HG03159 (cell line): Measurements from ENCODE around the gene ABAT.
"Not testable (repeated sequence)": the region's sequence is repeated elsewhere in the genome, so short reads cannot be mapped to it uniquely, and the experiment has no call there.

ENCODE experiments used
- ATAC-seq: cut with Tn5 transposase; IDR thresholded peaks from one replicate; pipeline ENCODE4 v1.9.1; 2021; ENCODE audit warnings: mild to moderate bottlenecking, moderate library complexity; ENCODE audit not compliant: unreplicated experiment

Gene ABAT

DNA sequence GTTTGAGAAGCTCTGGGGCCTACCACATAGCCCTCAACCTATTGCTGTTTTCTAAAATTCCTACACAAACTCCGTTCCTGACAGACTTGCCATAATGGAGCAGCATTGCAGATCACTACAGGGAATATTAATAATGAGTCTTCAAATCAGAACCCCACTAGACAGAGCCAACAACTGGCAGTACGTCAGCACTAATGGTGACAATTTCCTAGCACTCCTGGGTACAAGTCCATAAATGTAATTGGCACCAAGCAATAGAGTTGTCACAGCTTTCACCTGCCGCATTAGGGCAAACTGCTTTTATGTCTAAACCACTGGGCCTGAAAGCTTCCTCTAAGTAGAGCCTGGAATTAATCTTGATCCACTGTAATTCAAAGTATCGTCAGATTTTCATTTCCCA lies 25.5 kb upstream of the ABAT start:
- ATAC-seq = no peak

DNA sequence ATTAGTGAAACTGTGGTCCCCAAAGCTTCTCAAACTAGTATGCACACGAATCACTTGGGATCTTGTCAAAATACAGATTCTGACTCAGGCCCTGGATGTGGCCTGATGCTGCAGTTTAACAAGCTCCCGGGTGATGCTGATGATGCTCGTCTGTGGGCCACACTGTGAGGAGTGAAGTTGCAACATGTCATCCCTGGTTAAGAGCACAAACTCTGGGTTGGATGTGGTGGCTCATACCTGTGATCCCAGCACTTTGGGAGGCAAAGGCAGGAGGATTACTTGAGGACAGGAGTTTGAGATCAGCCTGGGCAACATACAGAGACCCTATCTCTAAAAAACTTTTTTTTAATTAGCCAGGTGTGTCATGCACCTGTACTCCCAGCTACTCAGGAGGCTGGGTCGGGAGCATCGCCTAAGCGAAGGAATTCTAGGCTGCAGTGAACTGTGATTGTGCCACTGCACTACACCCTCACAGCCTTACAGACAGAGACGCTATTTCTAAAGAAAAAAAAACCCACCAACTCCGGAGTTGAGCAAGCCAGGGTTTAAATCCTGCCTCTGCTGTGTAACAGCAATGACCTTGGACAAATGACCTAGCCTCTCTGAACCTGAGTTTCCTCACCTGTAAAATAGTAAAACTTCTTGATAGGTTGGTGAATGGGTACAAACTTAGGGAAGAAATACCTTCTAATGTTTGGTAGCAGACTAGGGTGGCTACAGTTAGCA lies 24.4 kb upstream of the ABAT start:
- no peak for ATAC-seq

DNA sequence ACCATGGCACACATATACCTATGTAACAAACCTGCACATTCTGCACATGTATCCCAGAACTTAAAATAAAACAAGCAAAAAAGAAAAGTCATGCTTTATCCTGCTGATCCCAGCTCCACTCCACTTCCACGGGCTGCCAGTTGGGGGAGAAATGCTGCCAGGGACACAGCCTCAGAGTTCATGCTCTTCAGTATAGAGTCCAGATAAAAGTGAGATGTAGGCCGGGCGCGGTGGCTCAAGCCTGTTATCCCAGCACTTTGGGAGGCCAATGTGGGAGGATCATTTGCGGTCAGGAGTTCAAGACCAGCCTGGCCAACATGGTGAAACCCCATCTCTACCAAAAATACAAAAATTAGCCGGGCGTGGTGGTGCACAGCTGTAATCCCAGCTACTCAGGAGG lies 22.5 kb upstream of the ABAT start:
- not testable (repeated sequence) for ATAC-seq

DNA sequence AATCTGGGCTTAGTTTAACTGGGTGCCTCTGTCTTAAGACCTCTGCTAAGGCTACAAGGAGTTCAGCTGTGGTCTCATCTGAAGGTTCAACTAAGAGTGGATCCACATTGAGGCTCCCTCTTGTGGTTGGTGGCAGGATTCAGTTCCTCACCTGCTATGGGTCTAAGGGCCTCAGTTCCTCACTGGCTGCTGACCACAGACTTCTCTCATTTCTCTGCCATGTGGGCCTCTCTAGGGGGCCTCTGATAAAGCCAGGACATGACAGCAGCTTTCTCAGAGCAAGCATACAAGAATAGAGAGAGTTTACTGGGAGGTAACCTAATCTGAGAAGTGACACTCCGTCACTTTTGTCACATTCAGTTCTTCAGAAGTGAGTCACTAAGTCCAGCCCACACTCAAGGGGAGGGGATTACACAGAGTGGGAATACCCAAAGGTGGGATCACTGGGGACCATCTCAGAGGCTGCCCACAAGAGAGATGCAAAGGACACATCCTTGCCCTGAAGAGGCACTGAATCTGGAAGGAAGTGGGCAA lies 19.2 kb upstream of the ABAT start:
- peak; percentile 82 for ATAC-seq

DNA sequence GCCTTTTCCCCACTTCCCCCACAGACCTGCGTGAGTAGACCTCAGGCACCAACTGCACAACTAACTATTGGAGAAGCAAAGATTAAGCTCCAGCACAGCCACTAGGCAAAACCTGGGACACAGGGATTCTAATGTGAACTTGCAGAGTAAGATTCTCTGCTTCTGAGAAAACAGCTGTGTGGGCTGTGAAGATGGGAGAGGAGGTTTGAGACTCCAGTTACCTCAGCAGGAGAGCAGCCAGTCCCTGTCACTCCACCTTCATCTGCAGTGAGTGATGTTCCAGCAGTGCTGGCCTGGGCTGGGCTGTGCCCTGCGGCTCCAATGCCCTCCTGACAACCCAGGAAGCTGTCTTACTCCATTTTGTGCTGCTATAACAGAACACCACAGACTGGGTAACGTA lies 18.0 kb upstream of the ABAT start:
- ATAC-seq = no peak

DNA sequence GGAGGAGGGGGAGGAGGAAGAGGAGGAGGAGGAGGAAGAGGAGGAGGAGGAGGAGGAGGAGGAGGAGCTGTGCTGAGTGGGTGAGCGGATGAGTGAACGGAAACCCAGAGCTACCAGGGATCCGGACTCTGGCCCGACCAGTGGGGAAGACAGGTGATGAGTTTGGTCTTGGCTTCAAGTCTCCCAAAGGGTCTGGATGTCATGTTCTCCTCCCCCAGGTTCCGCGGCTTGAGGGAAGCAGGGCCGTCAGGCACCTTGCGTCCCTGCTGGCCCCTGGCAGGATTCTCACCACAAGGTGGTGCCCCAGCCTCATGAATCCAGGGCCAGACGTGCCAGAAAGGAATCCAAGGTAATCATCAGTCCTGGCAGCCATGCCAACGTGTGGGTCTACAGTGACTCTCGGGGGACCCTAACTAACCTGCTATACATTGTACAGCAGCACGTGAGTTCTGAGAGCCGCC lies 13.5 kb upstream of the ABAT start:
- peak; percentile 72 for ATAC-seq

DNA sequence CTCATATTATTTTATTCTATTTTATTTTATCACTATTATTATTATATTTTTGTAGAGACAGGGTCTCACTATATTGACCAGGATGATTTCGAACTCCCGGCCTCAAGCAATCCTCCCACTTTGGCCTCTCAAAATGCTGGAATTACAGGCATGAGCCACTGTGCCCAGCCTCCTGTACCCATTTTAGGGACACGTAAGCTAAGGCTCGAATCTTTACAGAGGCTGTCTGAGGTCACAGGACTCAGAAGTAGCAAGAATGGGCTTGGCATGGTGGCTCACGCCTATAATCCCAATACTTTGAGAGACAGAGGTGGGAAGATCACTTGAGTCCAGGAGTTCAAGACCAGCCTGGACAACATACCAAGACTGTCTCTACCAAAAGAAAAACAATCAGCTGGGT lies 12.7 kb upstream of the ABAT start:
- ATAC-seq = no peak

DNA sequence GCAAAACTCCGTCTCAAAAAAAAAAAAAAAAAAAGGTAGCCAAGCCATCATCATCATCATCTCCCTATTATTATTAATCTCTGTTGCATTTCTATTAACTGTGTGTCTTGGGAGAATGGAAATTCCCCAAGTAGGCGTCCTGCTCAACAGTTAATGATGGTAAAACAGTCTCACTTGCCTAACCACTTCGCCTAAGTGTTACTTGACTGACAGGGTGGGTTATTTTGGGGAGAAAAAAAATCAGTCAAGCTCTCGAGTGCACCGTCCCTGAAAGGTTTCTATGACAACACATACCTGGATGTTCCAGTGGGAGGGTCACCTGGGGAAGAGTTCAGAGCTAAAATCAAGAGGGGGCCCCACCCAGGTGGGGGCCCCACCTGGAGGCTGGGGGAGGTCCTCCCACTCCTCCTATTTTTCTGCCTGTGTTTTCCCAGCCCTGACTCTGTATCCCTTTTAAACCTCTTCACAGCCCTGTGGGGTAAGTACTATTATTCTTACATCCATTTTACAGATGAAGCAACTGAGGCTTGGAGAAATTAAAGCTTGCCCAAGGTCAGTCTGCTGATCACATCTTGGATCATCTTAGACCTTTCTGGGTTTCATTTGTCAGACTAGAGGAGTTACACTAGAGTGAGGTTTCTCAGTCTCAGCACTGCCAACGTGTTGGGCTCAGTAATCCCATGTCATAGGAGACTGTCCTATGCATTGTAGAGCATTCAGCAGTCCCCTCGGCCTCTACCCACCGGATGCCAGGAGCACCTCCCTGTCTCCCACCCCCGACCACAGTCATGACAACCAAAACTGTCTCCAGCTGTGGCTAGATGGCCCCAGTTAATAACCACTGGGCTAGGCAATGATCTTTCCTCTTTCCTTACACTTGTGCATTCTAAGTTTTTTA lies 11.0 kb upstream of the ABAT start:
- ATAC-seq = no peak

DNA sequence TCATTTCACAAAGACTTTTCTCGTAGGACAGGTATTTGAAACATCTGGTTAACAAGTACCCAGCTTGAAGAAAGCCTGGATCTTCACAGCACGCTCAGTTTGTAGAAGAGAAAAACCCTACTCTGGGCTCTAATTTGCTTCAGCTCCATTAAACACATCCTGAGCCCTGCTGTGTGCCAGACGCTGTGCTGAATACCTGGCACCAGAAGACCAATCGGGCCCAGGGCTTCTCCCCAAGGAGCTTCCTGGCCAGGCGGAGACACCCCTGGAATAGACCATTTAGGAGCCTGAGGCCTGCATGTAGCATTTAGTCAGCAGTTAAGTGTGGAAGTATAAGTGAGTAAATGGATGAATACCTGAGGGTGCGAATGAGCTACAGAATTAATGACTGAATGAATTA lies 8.9 kb upstream of the ABAT start:
- ATAC-seq = no peak

DNA sequence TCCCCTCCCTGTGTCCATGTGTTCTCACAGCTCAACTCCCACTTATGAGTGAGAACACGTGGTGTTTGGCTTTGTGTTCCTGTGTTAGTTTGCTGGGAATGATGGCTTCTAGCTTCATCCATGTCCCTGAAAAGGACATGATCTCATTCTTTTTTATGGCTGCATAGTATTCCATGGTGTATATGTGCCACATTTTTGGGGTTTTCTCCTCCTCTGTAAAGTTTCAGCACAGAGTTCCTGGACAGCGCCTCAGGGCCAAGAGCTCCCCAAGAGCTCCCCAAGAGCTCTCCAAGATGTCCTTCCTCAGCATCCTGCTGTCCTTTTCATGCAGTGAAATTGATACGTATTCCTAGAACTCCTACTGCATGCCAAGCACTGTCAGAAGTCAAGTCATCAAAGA lies 6.9 kb upstream of the ABAT start:
- ATAC-seq = no peak

DNA sequence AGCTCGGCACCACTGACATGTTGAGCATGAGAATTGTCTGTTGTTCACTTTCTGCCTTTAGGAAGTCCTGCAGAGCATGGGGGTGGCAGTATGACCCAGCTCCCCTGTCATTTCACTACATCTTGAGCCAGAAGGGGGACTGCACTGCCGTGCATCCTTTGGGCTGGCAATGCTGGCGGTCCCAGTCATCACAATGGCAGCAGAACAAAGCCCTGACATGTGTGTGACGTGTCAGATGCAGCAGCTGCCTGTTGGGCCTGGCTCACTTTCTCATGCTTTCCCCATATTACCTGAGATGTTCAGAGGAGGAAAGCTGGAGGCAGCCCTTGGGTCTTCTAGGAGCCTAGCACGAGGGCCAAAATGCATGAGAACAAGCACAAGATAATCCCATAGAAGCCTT lies 6.3 kb upstream of the ABAT start:
- ATAC-seq = no peak

DNA sequence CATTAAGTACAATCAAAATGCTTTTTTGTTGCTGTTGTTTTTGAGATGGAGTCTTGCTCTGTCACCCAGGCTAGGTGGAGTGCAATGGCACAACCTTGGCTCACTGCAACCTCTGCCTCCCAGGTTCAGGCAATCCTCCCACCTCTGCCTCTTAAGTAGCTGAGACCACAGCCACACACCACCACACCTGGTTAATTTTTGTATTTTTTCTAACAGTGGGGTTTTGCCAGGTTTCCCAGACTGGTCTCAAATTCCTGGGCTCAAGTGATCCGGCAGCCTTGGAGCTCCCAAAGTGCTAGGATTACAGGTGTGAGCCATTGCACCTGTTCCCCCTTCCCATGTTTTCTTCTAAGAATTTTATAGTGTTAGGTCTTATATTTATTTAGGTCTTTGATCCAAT lies 4.9 kb upstream of the ABAT start:
- ATAC-seq = no peak

DNA sequence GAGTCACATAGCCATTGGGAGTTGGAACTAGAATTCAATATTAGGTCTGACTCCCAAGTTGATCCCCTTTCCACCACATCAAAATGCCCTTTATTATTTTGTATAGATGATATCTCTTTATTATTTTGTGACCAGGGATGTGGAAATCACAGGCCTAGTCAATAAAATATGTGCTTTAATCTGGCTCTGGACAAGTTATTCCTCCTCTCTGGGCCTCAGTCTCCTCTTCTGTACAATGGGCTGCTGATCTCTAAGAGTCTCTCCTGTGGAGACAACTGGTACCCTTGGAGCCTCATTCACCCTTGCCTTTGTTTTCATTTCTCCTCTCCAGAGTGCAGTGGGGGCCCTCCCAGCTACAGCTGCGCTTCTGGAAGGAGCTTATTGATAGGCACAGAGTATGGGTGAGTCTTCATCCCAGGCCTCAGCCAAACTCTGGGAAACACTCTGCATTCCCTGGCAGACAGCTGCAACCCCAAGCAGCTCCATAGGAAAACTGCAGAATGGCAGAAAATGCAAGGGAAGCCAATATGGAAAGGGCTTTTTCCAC lies 4.3 kb upstream of the ABAT start:
- no peak for ATAC-seq

DNA sequence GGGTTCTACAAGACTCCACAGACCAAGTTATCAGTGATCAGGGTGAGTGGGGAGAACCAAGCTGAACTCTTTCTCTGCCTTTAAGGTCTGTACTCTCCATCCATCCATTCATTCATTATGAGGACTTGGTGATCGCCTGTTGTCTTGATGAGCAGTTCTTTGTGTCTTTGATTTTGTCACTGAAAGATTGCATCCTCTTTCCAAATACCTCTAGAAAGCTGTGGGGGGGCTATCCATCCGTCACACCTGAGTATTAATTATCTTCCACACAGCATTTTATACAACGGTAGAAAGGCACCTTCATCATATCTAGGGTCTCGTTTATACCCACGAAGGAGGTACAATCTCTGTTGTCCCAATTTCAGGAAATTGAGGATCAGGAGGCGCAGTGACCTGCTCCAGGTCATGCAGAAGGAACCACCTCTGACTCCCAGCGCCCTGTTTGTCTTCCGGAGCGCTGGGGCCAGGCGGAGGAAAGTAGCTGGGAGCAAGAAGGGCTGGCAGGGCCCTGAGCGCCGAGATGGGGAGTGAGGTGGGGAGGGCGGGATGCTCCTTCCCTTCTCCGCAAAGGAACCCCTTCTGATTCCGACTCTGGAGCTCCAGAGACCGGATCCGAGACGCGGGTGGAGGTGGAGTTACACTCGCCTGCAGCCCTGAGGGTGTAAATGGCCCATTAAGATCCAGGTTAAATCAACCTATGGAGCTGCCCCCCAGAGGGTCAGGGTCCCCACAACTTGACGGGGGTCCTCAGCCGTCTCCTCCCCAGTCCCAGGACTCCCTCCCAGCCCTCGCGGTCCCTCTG lies 605 bp upstream of the ABAT start:
- peak; percentile 41 for ATAC-seq

DNA sequence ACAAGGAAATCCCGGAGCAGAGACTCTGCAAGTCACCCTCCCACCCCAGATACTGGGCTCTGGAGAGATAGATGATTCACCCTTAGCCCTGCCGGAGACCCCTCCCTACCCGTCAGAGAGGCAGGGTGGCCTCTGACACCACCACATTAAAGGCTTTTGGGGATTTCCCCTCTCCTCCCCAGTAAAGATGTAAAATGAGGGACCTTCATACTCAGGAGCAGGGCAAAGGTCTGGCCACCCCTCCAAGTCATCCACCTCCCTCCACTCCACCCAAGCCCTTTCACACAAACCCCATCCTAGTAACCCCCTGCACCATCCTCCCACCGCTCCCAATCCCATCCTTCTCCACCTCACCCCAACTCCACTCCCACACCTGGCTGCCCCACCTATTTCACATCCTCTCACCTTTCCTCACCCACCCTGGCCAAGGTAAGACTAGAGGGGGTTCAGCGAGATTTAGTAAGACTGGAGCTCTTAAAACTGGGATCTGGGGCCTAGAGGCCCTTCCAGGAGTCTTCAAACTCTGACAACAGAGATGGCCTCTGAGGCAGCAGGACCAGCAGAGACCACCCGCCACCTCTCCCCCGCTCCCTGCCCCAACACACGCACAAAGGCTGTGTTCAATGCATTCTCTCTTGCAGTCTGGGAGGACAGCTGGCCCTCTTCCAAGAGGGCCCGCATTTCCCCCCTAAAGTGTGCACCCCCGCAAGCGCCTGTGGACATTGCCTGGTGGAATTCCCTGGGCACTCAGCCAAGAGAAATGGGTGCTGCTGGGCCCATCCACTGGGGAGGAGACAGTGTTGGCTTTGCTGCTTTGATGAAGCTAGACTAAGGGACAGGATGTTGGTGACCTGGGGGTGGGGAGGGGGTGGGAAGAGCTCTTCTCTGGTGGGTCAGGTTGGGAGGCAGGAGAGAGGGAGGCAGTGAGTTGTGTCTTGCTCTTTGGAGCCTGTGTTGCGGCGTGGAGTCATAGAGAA lies 1.1 kb downstream of the ABAT start:
- ATAC-seq = no peak

DNA sequence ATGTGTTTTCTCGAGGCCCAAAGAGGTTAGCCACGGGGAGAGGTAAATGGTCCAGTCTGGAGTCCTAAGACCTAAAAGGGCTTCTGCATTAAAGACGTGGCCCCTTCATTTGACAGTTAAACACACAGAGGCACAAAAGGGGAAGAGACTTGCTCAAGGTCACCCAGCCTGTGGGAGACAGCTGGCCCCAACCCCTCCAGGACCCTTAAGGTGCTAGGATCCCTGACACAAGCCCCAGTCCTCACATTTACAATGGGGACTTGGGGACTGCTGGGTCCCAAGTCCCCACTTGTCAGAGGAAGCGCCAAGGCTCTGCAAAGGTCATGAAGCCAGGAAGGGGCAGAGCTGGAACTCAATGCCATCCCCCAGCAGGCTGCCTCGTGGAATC lies 1.7 kb downstream of the ABAT start:
- ATAC-seq = no peak

DNA sequence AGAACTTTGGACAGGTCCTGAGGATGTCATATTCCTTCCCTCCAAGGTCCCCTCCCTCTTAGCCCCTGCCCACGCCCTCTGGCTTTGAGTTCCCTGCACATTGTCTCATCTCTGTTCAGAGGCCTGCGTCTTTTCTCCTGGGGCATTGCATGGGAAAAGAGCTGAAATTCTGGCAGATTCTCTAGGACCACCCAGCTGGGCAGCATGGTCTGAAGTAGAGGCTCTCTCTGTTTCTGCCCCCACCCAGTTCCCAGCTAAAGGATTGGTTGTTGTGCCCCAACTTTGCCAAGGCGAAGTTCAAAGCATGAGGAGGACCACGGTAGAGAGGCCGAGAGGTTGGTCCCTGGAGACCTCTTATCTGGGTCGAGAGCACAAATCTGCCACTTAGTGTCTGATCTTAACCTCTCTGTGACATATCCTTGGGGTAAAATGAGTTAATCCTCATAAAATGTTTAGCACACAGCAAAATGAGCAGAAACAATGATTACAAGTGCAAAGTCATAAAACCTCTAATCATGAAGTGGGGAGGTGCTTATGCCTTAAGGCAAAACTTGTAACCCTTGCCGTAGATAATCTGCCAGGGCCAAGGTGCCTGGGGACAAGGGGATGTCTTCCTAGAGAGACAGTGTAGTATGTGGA lies 2.4 kb downstream of the ABAT start:
- no peak for ATAC-seq

DNA sequence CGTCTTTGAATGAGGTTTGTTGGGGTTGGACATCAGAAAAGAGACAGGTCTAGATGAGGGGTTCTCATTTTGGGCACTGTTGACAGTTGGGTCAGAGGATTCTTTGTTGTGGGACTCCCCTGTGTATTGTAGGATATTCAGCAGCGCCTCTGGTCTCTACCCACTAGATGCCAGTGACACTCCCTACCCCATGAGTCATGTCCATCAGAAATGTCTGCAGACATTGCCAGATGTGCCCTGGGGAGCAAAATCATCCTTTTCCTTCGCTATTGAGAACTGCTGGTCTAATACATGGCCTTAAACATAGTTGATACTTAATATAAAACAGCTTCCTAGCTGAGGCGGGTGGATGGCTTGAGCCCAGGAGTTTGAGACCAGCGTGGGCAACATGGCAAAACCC lies 3.1 kb downstream of the ABAT start:
- no peak for ATAC-seq
